ENCODE data around the gene DCTN2. TPM values are rescaled to one million over a fixed set of nuclear protein-coding genes. Genes with fewer than 3 reads are reported as not detected.

DCTN2 gene
- polyA plus RNA-seq, 4 donors: 112 to 224 (median 145) TPM

DNA sequence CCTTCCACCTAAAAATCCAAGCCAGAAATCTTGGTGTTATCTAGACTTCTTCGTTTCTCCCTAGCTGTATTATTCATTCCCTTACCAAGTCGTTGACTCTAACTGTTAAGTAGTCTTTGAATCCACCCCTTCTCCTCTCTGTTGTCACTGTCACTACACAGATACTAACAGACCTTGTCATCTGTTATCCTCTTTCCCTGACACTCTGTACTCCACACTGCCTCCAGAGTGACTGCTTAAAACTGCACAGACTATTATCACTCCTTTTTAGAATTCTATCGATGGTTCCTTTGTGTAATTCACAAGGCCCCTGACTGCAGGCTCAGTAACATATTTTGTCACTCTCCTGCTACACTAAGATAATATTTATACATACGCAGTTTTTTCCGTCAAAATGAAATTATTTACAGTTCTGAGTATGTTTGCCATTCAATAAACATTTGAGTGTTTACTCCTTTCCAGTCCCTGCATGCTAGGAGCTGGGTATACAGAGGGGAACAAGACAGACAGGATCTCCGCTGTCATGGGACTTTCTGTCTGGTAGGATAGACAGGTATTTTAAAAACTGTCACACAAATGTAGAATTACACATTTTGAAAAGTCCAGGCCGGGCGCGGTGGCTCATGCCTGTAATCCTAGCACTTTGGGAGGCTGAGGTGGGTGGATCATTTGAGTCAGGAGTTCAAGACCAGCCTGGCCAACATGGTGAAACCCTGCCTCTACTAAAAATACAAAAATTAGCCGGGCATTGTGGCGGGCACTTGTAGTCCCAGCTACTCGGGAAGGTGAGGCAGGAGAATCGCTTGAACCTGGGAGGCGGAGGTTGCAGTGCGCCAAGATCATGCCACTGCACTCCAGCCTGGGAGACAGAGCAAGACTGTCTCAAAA is 55.4 kb downstream of the DCTN2 start:
- no peak overlapping the region for H3K4me3 ChIP-seq (ENCODE audit: low read depth in 1 of 3, low read length in 3 of 3)
- H3K27me3 ChIP-seq (ENCODE audit: control insufficient read depth in 3 of 3, insufficient read depth in 3 of 3, low read length in 3 of 3): no peaks in the 10 kb centered on the region
- peaks cover 0 to 6% (median 0%) of the 10 kb centered on the region in 3 donors for H3K4me1 ChIP-seq (ENCODE audit: control insufficient read depth in 3 of 3, insufficient read depth in 2 of 3, low read depth in 1 of 3, low read length in 2 of 3)
- peaks cover 5 to 41% (median 18%) of the 10 kb centered on the region in 3 donors for H3K36me3 ChIP-seq (ENCODE audit: control insufficient read depth in 3 of 3, insufficient read depth in 2 of 3, low read depth in 1 of 3, low read length in 3 of 3)
- WGBS, 3 donors: 87 to 93% (median 89%) methylated on average over 15 of the region's 15 CpGs
- H3K9me3 ChIP-seq (ENCODE audit: control insufficient read depth in 2 of 2, insufficient read depth in 1 of 2, low read depth in 1 of 2, low read length in 1 of 2): no peaks in the 10 kb centered on the region
- DNase-seq: no peak
- no peak for FAIRE-seq
- H3K27ac ChIP-seq (ENCODE audit: low read depth in 1 of 3, low read length in 2 of 3): no peak overlapping the region

DNA sequence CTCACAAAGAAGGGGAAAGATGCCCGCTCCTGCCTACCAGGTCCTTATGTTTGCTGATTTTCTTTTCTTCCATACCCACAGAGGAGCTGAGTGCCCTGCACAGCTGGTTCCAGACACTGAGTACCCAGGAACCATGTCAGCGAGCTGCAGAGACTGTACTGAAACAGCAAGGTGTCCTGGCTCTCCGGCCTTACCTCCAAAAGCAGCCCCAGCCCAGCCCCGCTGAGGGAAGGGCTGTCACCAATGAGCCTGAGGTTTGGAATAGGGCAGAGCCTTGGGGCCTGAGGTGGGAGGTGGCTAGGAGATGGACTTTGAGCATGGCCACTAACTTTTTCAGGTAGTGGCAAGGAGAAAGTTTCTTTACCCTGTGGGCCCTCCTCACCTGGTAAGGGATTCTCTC is 56.9 kb downstream of the DCTN2 start:
- no peak for FAIRE-seq
- H3K9me3 ChIP-seq (ENCODE audit: control insufficient read depth in 2 of 2, insufficient read depth in 1 of 2, low read depth in 1 of 2, low read length in 1 of 2): no peaks in the 10 kb centered on the region
- DNase-seq: no peak
- H3K27ac ChIP-seq (ENCODE audit: low read depth in 1 of 3, low read length in 2 of 3): no peak overlapping the region
- peaks cover 5 to 31% (median 15%) of the 10 kb centered on the region in 3 donors for H3K36me3 ChIP-seq (ENCODE audit: control insufficient read depth in 3 of 3, insufficient read depth in 2 of 3, low read depth in 1 of 3, low read length in 3 of 3)
- H3K4me1 ChIP-seq (ENCODE audit: control insufficient read depth in 3 of 3, insufficient read depth in 2 of 3, low read depth in 1 of 3, low read length in 2 of 3): peaks cover 0 to 6% (median 0%) of the 10 kb centered on the region in 3 donors
- no peaks in the 10 kb centered on the region for H3K27me3 ChIP-seq (ENCODE audit: control insufficient read depth in 3 of 3, insufficient read depth in 3 of 3, low read length in 3 of 3)
- WGBS, 3 donors: 94 to 98% (median 97%) methylated on average over 4 of the region's 4 CpGs
- no peak overlapping the region for H3K4me3 ChIP-seq (ENCODE audit: low read depth in 1 of 3, low read length in 3 of 3)

DNA sequence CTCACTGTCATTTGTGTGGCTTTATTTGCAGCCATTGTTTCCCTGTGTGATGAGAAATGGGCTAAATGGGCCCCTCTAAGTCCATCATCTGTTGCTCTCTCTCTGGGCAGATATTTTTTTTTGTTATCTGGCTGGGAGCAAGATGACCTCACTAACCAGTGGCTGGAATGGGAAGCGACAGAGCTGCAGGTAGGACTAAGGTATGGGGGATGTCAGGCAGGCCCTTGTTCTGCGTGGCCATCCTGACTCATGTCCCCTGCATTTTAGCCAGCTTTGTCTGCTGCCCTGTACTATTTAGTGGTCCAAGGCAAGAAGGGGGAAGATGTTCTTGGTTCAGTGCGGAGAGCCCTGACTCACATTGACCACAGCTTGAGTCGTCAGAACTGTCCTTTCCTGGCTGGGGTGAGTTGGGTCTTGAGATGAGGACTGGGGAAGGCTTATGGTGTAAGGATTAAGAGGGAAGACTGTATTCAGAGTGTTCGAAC is 57.8 kb downstream of the DCTN2 start:
- Histone ChIP-seq H3K27me3 (ENCODE audit: control insufficient read depth in 3 of 3, insufficient read depth in 3 of 3, low read length in 3 of 3) (no peaks in the 10 kb centered on the region), H3K4me1 (ENCODE audit: control insufficient read depth in 3 of 3, insufficient read depth in 2 of 3, low read depth in 1 of 3, low read length in 2 of 3) (peaks cover 0 to 6% (median 0%) of the 10 kb centered on the region in 3 donors), H3K27ac (ENCODE audit: low read depth in 1 of 3, low read length in 2 of 3) (no peak overlapping the region), H3K4me3 (ENCODE audit: low read depth in 1 of 3, low read length in 3 of 3) (peak overlapping the region in 2 of 3 donors; percentile 2 to 92), H3K36me3 (ENCODE audit: control insufficient read depth in 3 of 3, insufficient read depth in 2 of 3, low read depth in 1 of 3, low read length in 3 of 3) (peaks cover 5 to 31% (median 13%) of the 10 kb centered on the region in 3 donors), H3K9me3 (ENCODE audit: control insufficient read depth in 2 of 2, insufficient read depth in 1 of 2, low read depth in 1 of 2, low read length in 1 of 2) (no peaks in the 10 kb centered on the region)
- 84 to 94% (median 92%) methylated on average over 5 of the region's 5 CpGs for WGBS, 3 donors
- no peak for DNase-seq
- no peak for FAIRE-seq

DNA sequence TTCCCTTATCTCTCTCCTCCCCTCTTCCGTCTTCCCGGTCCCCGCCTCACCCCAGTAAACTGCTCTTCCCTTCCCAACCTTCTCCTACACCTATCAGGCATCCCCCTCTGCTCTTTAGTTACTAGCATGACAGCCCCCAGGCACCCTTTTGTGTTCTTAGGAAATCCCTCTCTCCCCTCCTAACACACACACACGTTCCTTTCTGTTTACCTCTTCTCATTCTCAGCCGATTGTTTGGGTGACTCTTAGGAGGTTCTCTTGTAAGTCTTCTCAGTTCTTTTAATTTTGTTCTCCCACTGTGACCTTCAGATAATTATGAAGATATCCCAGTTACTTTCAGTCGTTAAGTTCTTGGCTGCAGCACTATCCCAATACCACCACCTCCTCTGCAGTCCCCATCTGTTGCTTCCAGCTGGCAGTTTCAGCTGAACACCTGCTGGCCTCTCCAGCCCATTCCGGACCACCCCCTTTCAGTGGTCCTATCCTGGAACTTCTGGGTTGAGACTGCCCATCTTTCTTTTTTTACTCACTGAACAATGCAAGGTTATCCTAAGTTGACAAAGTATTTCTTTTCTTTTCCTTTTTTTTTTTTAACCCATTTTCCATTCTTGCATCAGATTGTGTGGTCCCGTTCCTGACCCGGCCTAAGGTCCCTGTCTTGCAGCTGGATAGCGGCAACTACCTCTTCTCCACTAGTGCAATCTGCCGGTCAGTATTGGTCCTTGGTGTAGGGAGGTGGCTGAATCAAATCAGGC is 58.4 kb downstream of the DCTN2 start:
- FAIRE-seq (no peak), DNase-seq (peak in 1 of 2 donors; percentile 17)
- Histone ChIP-seq H3K27ac (ENCODE audit: low read depth in 1 of 3, low read length in 2 of 3) (peak overlapping the region; percentile 62 to 92 (median 67)), H3K4me1 (ENCODE audit: control insufficient read depth in 3 of 3, insufficient read depth in 2 of 3, low read depth in 1 of 3, low read length in 2 of 3) (peaks cover 0 to 6% (median 0%) of the 10 kb centered on the region in 3 donors), H3K27me3 (ENCODE audit: control insufficient read depth in 3 of 3, insufficient read depth in 3 of 3, low read length in 3 of 3) (no peaks in the 10 kb centered on the region), H3K9me3 (ENCODE audit: control insufficient read depth in 2 of 2, insufficient read depth in 1 of 2, low read depth in 1 of 2, low read length in 1 of 2) (no peaks in the 10 kb centered on the region), H3K4me3 (ENCODE audit: low read depth in 1 of 3, low read length in 3 of 3) (peak overlapping the region; percentile 91 to 95 (median 92)), H3K36me3 (ENCODE audit: control insufficient read depth in 3 of 3, insufficient read depth in 2 of 3, low read depth in 1 of 3, low read length in 3 of 3) (peaks cover 5 to 27% (median 13%) of the 10 kb centered on the region in 3 donors)
- 25 to 30% (median 25%) methylated on average over 11 of the region's 11 CpGs for WGBS, 3 donors

DNA sequence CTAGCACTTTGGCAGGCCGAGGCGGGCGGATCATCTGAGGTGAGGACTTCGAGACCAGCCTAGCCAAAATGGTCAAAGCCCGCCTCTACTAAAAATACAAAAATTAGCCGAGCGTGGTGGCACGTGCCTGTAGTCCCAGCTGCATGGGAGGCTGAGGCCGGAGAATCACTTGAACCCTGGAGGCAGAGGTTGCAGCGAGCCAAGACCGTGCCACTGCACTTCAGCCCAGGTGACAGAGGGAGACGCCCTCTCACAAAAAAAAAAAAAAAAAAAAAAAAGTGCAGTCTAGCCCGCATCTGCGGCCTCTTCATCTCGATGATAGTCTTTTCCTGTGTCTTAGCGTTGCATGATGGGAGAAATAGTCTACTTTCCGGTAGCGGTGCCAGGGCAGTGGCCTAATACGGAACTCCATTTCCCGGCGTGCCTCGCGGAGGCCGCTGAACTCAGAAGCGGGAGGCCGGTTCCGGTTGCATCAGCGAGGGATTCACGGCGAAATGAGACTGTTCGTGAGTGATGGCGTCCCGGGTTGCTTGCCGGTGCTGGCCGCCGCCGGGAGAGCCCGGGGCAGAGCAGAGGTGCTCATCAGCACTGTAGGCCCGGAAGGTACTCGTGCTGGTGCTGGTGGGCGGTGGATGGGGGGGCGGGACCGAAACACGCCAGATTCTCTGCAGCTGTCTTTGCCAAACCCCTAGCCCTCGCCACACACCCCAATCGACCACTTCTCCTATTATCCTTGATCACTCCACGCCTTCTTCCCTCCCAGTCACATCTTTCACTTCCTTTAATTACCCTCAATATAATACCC is 59.2 kb downstream of the DCTN2 start, which contains the start of gene MARS1:
Gene MARS1, plus strand, starts transcription at position 472 of the 805 bp plus-strand sequence. Its CDS starts 23 bp downstream, at position 495.
- Histone ChIP-seq H3K4me3 (ENCODE audit: low read depth in 1 of 3, low read length in 3 of 3) (peak within 1 kb of the TSS; percentile 91 to 95 (median 92)), H3K4me1 (ENCODE audit: control insufficient read depth in 3 of 3, insufficient read depth in 2 of 3, low read depth in 1 of 3, low read length in 2 of 3) (peaks cover 0 to 6% (median 0%) of the 10 kb centered on the region in 3 donors), H3K9me3 (ENCODE audit: control insufficient read depth in 2 of 2, insufficient read depth in 1 of 2, low read depth in 1 of 2, low read length in 1 of 2) (no peaks in the 10 kb centered on the region), H3K27me3 (ENCODE audit: control insufficient read depth in 3 of 3, insufficient read depth in 3 of 3, low read length in 3 of 3) (no peaks in the 10 kb centered on the region), H3K36me3 (ENCODE audit: control insufficient read depth in 3 of 3, insufficient read depth in 2 of 3, low read depth in 1 of 3, low read length in 3 of 3) (peaks cover 5 to 26% (median 13%) of the 10 kb centered on the region in 3 donors), H3K27ac (ENCODE audit: low read depth in 1 of 3, low read length in 2 of 3) (peak within 1 kb of the TSS; percentile 62 to 92 (median 67))
- FAIRE-seq (no peak), DNase-seq (peak; percentile 97 to 99)
- 5 to 7% (median 5%) methylated on average over 44 to 47 of the region's 47 CpGs for WGBS, 3 donors

DNA sequence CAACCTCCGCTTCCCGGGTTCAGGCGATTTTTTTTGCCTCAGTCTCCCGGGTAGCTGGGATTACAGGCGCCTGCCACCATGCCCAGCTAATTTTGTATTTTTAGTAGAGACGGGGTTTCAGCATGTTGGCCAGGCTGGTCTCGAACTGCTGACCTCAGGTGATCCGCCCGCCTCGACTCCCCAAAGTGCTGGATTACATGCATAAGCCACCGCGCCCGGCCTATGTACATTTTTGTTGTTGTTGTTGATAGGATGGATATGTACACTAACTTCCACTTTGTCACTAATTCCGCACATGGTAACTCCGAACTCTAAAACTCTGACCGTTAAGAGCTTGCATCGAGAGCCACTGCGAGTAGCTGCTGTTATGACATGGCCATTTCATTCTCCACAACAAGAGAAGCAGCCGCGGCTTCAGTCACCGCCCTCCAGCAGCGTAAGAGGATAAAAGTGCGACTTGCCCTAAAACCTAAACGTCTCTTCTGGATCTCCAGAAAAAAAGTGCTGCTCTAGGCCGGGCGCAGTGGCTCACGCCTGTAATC is 59.9 kb downstream of the DCTN2 start:
- Histone ChIP-seq H3K36me3 (ENCODE audit: control insufficient read depth in 3 of 3, insufficient read depth in 2 of 3, low read depth in 1 of 3, low read length in 3 of 3) (peaks cover 5 to 21% (median 13%) of the 10 kb centered on the region in 3 donors), H3K4me1 (ENCODE audit: control insufficient read depth in 3 of 3, insufficient read depth in 2 of 3, low read depth in 1 of 3, low read length in 2 of 3) (peaks cover 0 to 6% (median 0%) of the 10 kb centered on the region in 3 donors), H3K27ac (ENCODE audit: low read depth in 1 of 3, low read length in 2 of 3) (peak overlapping the region in 1 of 3 donors; percentile 20), H3K9me3 (ENCODE audit: control insufficient read depth in 2 of 2, insufficient read depth in 1 of 2, low read depth in 1 of 2, low read length in 1 of 2) (no peaks in the 10 kb centered on the region), H3K27me3 (ENCODE audit: control insufficient read depth in 3 of 3, insufficient read depth in 3 of 3, low read length in 3 of 3) (no peaks in the 10 kb centered on the region), H3K4me3 (ENCODE audit: low read depth in 1 of 3, low read length in 3 of 3) (peak overlapping the region in 1 of 3 donors; percentile 92)
- DNase-seq: no peak
- 83 to 88% (median 84%) methylated on average over 27 of the region's 27 CpGs for WGBS, 3 donors
- FAIRE-seq: no peak

DNA sequence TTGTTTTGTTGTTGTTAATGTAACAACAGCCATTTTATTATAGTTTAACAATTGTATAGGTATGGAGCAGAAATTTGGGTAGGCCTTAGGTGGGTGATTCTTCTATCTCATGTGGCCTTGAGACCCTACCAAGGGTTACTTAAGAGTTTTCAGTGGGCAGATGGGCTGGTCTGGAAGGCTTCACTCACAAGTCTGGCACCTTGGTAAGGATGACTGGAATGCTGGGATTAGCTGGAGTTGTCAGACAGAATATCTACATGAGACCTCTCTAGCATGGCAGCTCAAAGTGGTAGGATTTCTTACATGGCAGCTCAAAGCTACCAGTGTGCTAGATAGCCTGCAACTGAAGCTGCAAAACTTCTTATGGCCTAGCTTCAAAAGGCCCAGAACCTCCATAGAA is 61.3 kb downstream of the DCTN2 start:
- Histone ChIP-seq H3K27me3 (ENCODE audit: control insufficient read depth in 3 of 3, insufficient read depth in 3 of 3, low read length in 3 of 3) (peaks cover 0 to 8% (median 0%) of the 10 kb centered on the region in 3 donors), H3K4me3 (ENCODE audit: low read depth in 1 of 3, low read length in 3 of 3) (no peak overlapping the region), H3K9me3 (ENCODE audit: control insufficient read depth in 2 of 2, insufficient read depth in 1 of 2, low read depth in 1 of 2, low read length in 1 of 2) (no peaks in the 10 kb centered on the region), H3K4me1 (ENCODE audit: control insufficient read depth in 3 of 3, insufficient read depth in 2 of 3, low read depth in 1 of 3, low read length in 2 of 3) (peaks cover 0 to 6% (median 0%) of the 10 kb centered on the region in 3 donors), H3K36me3 (ENCODE audit: control insufficient read depth in 3 of 3, insufficient read depth in 2 of 3, low read depth in 1 of 3, low read length in 3 of 3) (peaks cover 4 to 14% (median 6%) of the 10 kb centered on the region in 3 donors), H3K27ac (ENCODE audit: low read depth in 1 of 3, low read length in 2 of 3) (no peak overlapping the region)
- no peak for DNase-seq
- no peak for FAIRE-seq

All from small intestine (tissue), 7 donors.